Endodermal cell (in vitro differentiated cells): ENCODE measurements around the gene TOLLIP. TPM values are rescaled to one million over a fixed set of nuclear protein-coding genes. Genes with fewer than 3 reads are reported as not detected.

Experiments used
- DNase-seq: peaks from one replicate; pipeline ENCODE4 v3.0.0-alpha.2; 2017
- H3K27ac ChIP-seq: 2 replicates; pipeline ENCODE4 v1.5.1; 2013; ENCODE audit warnings: mild to moderate bottlenecking, low read depth, low read length, moderate library complexity
- H3K27me3 ChIP-seq: 2 replicates; pipeline ENCODE4 v1.6.1; 2013; ENCODE audit warnings: mild to moderate bottlenecking, low read length, moderate library complexity; ENCODE audit not compliant: insufficient read depth, control insufficient read depth, poor library complexity, severe bottlenecking
- H3K36me3 ChIP-seq: 2 replicates; pipeline ENCODE4 v1.7.0; 2013; ENCODE audit warnings: mild to moderate bottlenecking, low read length, moderate library complexity; ENCODE audit not compliant: control insufficient read depth, insufficient read depth
- H3K4me1 ChIP-seq: one replicate; pipeline ENCODE4 v1.7.0; 2013; ENCODE audit warnings: low read length; ENCODE audit not compliant: control insufficient read depth, insufficient read depth
- H3K4me3 ChIP-seq: 2 replicates; pipeline ENCODE4 v1.5.1; 2013; ENCODE audit warnings: mild to moderate bottlenecking, low read length, moderate library complexity
- H3K9ac ChIP-seq: 2 replicates; pipeline ENCODE4 v1.6.1; 2013; ENCODE audit warnings: mild to moderate bottlenecking, low read length, moderate library complexity; ENCODE audit not compliant: poor library complexity, severe bottlenecking; ENCODE audit errors: extremely low read depth
- H3K9me3 ChIP-seq: 2 replicates; pipeline ENCODE4 v1.6.1; 2013; ENCODE audit warnings: mild to moderate bottlenecking, low read length, moderate library complexity; ENCODE audit not compliant: control insufficient read depth
- H3K27ac Mint-ChIP-seq: 2 replicates; pipeline ENCODE4 v1.8.0; 2020; ENCODE audit warnings: mixed read lengths
- H3K27me3 Mint-ChIP-seq: 2 replicates; pipeline ENCODE4 v1.8.0; 2021; ENCODE audit warnings: mild to moderate bottlenecking, mixed read lengths; ENCODE audit not compliant: insufficient read depth
- H3K36me3 Mint-ChIP-seq: 2 replicates; pipeline ENCODE4 v1.8.0; 2020; ENCODE audit warnings: low read depth, mixed read lengths
- H3K4me1 Mint-ChIP-seq: 2 replicates; pipeline ENCODE4 v1.8.0; 2020; ENCODE audit warnings: mixed read lengths
- H3K4me3 Mint-ChIP-seq: 2 replicates; pipeline ENCODE4 v1.8.0; 2020; ENCODE audit warnings: mild to moderate bottlenecking, moderate library complexity, mixed read lengths
- H3K9me3 Mint-ChIP-seq: 2 replicates; pipeline ENCODE4 v1.8.0; 2020; ENCODE audit warnings: mild to moderate bottlenecking, mixed read lengths
- WGBS, 2 experiments: methylation state at CpG; one replicate each; pipeline versions ENCODE4 v1.1.5 to v1.1.7; 2013; ENCODE audit warnings: missing lambda C conversion rate in 2 of 2, mixed read lengths in 1 of 2; ENCODE audit not compliant: insufficient coverage in 1 of 2, insufficient read length in 1 of 2; 5-methylcytosine and 5-hydroxymethylcytosine counted together
- total RNA-seq, 2 donors: library from RNA; stranded (reverse); fragmentation: NEBNext Ultra II Directional in 1 of 2; extraction: Animal tissue kit (Norgen Biotek cat#: 25700) in 1 of 2; gene quantifications; 2 replicates in 1 of 2; 3 replicates in 1 of 2; pipeline ENCODE4 v1.2.1, GENCODE V29; 2021
- TF ChIP-seq, protein P1 (sequence below): fragments of 200-600 bp; sonication (generic); conservative IDR thresholded peaks from 2 replicates; pipeline ENCODE4 v1.5.0; 2021; ENCODE audit warnings: antibody characterized with exemption, mild to moderate bottlenecking

Gene TOLLIP
- total RNA-seq, 2 donors from 2014 or later: 34.3 to 37.4 TPM

DNA sequence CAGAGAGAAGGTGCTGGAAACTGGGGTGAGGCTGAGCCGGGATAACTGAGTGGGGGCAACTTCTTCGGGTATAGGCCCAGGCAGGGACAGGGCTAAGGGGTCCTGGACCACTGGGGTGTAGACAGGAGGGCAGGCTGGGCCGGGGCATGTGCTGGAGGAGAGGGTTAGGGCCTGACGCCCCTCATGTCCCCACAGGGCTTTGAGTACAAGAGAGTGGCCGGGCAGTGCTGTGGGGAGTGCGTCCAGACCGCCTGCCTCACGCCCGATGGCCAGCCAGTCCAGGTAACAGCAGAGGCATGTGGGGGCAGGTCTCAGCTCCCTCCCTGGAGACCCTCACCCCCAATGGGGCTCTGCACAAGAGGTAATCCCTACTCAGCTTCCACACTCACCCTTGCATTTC, 49.9 kb downstream of the TOLLIP start:
- no peaks in the 10 kb centered on the region for H3K9me3 ChIP-seq
- Mint-ChIP-seq H3K9me3 (peaks cover 3% of the 10 kb centered on the region), H3K36me3 (peaks cover 3% of the 10 kb centered on the region), H3K27ac (no peak overlapping the region), H3K4me3 (no peak overlapping the region), H3K27me3 (peaks cover under 1% of the 10 kb centered on the region), H3K4me1 (peaks cover 1% of the 10 kb centered on the region)
- no peak overlapping the region for H3K4me3 ChIP-seq
- H3K9ac ChIP-seq: no peak overlapping the region
- H3K27ac ChIP-seq: no peak overlapping the region
- TF ChIP-seq, protein P1, sequence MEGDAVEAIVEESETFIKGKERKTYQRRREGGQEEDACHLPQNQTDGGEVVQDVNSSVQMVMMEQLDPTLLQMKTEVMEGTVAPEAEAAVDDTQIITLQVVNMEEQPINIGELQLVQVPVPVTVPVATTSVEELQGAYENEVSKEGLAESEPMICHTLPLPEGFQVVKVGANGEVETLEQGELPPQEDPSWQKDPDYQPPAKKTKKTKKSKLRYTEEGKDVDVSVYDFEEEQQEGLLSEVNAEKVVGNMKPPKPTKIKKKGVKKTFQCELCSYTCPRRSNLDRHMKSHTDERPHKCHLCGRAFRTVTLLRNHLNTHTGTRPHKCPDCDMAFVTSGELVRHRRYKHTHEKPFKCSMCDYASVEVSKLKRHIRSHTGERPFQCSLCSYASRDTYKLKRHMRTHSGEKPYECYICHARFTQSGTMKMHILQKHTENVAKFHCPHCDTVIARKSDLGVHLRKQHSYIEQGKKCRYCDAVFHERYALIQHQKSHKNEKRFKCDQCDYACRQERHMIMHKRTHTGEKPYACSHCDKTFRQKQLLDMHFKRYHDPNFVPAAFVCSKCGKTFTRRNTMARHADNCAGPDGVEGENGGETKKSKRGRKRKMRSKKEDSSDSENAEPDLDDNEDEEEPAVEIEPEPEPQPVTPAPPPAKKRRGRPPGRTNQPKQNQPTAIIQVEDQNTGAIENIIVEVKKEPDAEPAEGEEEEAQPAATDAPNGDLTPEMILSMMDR: no peak
- H3K27me3 ChIP-seq: no peaks in the 10 kb centered on the region
- H3K4me1 ChIP-seq: no peaks in the 10 kb centered on the region
- DNase-seq: no peak
- no peaks in the 10 kb centered on the region for H3K36me3 ChIP-seq
- 86 to 94% methylated on average over 5 to 9 of the region's 9 CpGs for WGBS, 2 experiments

DNA sequence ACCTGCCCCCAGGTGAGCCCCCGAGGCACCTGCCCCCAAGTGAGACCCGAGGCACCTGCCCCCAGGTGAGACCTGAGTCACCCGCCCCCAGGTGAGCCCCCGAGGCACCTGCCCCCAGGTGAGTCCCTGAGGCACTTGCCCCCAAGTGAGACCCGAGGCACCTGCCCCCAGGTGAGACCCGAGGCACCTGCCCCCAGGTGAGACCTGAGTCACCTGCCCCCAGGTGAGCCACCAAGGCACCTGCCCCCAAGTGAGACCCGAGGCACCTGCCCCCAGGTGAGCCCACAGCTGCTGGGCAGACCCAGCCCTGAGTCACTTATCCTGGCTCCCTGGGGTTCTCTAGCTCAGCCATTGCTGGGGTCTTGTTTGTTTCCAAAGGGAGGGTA, 50.4 kb downstream of the TOLLIP start:
- H3K4me3 ChIP-seq: no peak overlapping the region
- no peak overlapping the region for H3K27ac Mint-ChIP-seq
- H3K36me3 Mint-ChIP-seq: no peaks in the 10 kb centered on the region
- no peak overlapping the region for H3K4me3 Mint-ChIP-seq
- H3K4me1 Mint-ChIP-seq: peaks cover 1% of the 10 kb centered on the region
- no peaks in the 10 kb centered on the region for H3K36me3 ChIP-seq
- H3K4me1 ChIP-seq: no peaks in the 10 kb centered on the region
- no peaks in the 10 kb centered on the region for H3K27me3 Mint-ChIP-seq
- DNase-seq: no peak
- no peaks in the 10 kb centered on the region for H3K27me3 ChIP-seq
- H3K9me3 Mint-ChIP-seq: no peaks in the 10 kb centered on the region
- no peak overlapping the region for H3K27ac ChIP-seq
- no peak overlapping the region for H3K9ac ChIP-seq
- 85% methylated on average over 7 of the region's 7 CpGs; no CpG with 5 or more reads in 1 of the 2 experiments for WGBS, 2 experiments
- no peaks in the 10 kb centered on the region for H3K9me3 ChIP-seq
- TF ChIP-seq, protein P1: no peak

DNA sequence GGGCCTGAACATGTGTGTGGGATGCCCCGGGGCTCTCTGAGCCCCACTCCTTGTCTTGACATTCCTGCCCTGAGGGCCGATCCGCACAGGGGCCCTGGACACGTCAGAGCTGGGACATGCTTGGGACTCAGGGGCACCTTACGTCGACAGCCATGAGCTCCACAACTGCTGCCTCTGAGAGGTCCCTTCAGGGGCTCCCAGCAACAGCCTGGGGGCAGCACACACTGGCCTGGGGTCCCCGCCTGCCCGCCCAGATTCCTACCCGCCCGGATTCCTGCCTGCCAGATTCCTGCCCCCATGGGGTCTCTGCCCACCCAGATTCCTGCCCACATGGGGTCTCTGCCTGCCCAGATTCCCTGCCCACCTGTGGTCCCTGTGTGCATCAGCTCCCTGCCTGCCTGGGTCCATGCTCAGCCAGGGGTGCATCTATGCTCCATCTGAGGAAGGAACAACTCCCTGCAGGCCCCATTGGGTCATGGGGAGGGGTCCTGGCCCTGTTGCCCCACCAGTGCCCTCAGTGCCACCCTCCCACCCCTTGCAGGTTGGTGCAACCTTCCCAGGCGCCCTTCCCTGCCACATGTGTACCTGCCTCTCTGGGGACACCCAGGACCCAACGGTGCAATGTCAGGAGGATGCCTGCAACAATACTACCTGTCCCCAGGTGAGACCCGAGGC, 50.9 kb downstream of the TOLLIP start:
- TF ChIP-seq, protein P1: no peak
- no peaks in the 10 kb centered on the region for H3K36me3 Mint-ChIP-seq

More for the DNA sequence above, 50.9 kb downstream of the TOLLIP start:
- no peak overlapping the region for H3K27ac Mint-ChIP-seq
- Histone ChIP-seq H3K9ac (no peak overlapping the region), H3K4me3 (no peak overlapping the region), H3K4me1 (no peaks in the 10 kb centered on the region), H3K27ac (no peak overlapping the region), H3K27me3 (no peaks in the 10 kb centered on the region), H3K36me3 (no peaks in the 10 kb centered on the region), H3K9me3 (no peaks in the 10 kb centered on the region)
- peaks cover 1% of the 10 kb centered on the region for H3K4me1 Mint-ChIP-seq
- no peaks in the 10 kb centered on the region for H3K27me3 Mint-ChIP-seq
- 65 to 86% methylated on average over 4 to 13 of the region's 13 CpGs for WGBS, 2 experiments
- no peak overlapping the region for H3K4me3 Mint-ChIP-seq
- no peak for DNase-seq
- H3K9me3 Mint-ChIP-seq: peaks cover 4% of the 10 kb centered on the region
